Stimulated activated CD8-positive, alpha-beta memory T cell treated with anti-CD3 and anti-CD28 coated beads, Interleukin-4, amount 100 ng/mL, for 24 hours (primary cell): Measurements from ENCODE around the gene ATR.
A peak's percentile ranks its signal among the peaks of the same experiment; 100 is the strongest.
"Not testable (repeated sequence)": the region's sequence is repeated elsewhere in the genome, so short reads cannot be mapped to it uniquely, and the experiment has no call there.

ENCODE experiments used
- DNase-seq: peaks from one replicate; pipeline ENCODE4 v3.0.0-alpha.2; 2020; ENCODE audit warnings: low read depth

Gene ATR

DNA sequence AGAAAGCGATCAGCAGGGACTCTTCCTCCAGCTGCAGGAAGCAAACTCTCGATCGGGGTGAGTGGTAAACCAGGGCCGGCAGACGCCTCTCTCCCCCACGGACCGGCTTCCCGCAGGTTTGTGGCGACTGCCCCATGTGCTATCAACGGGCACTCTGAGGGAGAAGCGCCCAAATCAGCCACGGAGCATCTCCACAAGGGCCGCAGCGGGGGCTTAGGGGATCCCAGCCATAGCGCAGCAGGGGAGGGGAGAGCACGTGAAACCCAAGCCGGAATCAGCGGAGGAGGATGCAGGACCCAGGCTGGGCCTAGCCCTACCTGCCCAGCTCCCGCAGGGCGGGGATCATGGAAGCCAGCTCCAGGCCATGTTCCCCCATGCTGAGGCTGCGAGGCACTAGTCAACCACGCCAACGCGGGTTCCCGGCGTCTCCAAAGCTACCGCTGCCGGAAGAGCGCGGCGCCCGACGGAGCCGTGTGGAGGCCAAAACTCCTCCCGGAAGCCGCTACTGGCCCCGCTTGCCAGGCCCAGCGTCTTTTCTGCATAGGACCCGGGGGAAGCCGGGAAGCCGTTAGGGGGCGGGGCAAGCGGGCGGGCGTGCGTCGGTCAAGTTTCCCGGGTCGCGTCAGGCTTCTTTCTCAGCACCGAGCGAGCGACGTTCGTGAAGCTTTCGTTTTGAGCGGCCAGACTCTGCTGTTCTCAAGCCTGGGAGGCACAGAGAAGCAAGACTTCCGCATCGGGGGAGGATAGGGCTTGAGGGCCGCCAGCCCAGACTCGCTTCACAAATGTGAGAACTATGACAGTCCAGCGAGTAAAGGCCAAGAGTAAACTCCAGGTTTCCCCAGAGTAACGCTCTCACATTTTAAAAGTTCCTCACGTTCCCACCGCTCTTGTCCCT is at the start of gene ATR:
Gene ATR, minus strand, starts transcription at position 405 of the 895 bp plus-strand sequence. Its CDS starts 29 bp downstream, at position 376.
- peak; percentile 95 for DNase-seq

DNA sequence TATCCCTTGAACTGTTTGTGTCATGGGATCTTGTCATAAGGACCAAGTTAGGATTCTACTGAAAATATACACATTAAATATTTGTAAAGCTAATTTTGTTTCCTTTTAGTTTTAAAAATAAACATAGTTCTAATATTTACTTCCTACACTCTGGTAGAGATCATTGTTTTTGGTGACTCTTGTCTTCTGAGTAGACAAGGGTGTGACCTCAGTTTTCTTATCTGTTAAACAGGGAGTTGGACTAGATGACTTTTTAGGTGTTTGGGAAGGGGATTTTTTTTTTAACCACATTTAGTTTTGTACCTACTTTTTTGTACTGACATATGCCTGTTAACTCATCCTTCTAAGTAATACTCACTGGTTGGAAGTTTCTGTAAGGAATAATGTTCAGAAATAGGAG is 48.4 kb upstream of the ATR start:
- DNase-seq, result no peak

DNA sequence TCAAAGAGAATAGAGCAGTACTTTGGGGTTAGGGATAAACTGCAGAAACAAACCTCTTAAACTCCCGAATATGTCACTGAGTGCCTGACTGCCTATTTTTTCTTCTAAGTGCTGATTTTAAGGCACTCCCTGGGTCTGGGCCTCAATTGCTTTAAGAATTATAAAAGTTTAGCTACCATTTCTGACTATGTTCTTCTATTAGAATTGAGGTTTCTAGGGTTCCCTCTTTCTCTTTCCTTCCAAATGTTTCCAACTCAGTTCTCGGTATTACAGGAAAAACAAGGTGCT is 46.6 kb upstream of the ATR start:
- DNase-seq, result no peak

DNA sequence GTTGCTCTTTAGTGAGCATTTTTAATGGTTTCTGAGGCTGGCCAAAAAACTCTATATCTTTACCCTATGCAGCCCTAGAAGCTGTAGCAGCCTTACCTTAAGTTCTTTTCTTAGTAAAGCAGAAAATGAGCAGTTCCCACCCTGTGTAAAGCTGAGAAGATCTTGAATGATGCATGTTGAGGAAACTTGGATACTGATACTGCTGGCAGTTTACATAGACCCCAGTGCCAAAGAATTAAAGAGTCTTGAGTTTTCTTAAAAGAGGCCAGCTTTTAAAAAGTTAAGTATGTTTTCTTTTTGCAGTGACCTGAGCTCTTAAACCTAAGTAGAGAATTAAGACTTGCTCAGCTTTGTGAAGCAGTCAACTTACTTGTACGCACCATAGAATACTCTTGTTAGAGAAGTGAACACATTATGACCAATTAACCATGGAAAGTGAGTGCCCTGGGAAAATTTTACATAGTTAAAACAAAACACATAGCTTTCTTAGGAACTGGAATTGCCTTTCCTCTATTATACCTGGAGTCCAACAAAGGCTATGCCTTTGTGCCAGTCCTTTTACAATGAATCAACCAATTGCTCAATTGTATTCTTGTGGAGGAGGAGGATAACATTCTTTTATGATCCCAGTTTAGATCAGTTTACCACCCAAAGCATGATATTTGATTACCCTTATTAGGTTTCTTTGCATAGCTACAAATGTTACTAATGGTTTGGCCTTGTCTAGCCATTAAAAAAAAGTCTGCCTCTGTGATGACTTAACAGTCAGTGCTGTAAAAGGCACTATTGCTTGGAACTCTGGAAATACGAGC is 46.0 kb upstream of the ATR start:
- no peak for DNase-seq

DNA sequence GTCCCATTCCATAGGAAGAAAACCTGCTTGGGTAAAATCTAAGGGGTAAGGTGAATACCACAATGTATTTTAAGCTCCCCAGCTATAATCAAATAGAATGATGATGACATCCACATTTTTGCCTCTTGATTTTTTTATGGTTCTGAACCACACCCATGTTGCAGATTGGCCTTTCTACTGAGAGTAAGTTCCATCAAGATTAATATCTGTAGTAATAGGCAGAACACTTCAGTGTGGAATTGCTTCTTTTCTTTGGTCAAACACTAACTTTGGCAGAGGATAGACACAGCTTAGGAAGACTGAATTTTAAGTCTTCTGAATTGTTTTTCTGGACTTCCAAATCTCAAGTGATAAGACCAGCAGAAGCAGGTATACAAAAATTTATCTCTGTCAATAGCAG is 44.7 kb upstream of the ATR start:
- DNase-seq, result no peak

DNA sequence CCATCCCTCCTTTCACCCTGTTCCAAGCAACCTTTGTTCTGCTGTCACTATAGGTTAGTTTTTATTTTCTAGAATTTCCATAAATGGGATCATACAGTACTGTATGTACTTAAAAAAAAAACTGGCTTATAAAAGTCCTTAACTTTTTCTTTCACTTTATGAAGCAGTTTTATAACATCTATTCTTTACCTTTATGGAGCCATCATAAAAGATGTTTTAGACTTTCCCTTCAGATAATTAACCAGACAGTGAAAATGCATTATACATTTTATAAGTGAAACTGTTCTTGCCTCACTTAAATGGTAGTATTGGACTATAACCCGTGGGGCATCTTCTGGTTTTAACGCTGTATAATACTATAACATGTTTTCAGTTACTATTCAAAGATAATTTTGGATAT is 43.9 kb upstream of the ATR start:
- DNase-seq, result no peak

DNA sequence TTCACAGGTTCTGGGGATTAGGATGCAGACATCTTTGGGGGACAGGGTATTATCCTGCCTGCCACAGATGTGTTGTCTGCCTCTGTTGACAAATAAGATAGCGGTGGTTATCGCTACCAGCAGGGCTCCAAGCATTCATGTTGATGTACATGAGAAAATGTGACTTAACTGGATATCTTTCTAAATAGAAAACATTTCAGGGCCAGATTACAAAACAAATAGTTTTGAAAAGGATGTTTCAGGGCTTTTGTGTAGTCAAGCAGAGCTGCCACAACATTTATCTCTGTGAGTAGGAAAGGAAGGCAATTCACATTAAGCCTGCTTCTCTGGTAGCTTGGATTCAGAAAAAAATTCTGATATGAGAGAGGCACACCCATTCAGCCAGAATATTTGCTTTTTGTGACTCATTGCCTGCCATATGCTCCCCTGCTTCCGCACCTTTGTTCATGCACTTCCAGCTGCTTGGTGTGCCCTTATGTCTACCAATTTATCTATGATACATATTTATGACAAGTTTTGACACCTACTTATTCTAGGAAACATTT is 40.5 kb upstream of the ATR start:
- no peak for DNase-seq

DNA sequence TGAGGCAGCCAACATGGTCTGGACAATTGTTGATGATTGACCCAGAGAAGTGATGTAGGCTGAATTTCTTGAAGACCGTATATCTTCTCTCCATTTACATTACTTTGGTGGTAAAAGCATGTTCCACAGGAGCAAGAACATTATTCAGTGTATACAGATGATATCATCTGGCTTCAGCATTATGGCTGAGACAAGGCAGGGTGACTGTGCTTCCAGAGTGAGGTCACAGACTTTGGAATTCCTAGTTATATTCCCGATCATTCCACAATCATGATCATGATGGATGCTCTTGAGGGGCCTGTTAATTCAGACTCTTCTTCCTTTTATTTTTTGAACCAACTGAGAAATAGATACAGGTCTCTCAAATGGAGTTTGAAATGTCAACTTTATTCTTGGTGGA is 36.6 kb upstream of the ATR start:
- no peak for DNase-seq

DNA sequence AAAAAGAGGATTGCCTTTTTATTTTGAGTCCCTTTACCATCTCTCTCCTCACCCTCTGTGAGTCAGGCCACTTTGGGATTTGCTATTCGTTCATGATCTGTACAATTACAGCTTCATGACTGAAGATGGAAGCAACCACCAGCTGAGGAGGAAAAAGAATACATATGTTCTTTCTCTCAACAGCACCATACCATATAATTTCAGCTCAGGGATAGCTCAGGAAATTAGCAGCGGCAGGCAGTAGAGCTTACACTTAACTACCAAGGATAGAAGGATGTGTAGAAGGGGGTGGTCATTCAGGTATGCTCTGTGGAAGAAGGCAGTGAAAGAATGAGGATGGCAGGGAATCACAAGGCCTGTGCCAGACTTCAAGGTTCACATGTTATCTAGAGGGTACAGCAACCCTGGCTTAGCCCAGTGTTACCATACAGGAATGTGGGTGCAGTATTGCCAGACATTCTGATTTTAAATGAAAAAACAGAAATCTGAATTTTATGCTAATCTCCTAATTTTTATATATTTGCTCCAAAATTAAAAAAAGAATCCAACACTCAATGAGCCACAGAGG is 35.6 kb upstream of the ATR start:
- DNase-seq, result no peak

DNA sequence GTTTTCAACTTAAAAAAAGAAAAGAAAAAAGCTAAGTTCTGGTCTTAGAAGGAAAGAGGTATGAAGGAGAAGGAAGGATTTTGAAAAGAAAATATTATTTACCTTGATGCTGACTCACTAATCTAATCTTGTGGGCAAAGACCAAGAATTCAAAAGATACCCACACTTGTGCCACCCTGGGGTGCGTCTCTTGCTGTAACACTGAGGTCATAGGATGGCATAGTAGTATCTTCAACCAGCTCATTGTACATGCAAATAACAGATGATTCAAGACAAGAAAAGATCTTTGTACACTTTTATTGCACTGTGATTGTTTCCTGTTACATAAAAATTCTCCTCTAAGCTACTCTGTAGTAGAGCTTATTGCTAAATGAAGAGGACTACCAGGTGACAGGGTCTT is 35.0 kb upstream of the ATR start:
- no peak for DNase-seq

DNA sequence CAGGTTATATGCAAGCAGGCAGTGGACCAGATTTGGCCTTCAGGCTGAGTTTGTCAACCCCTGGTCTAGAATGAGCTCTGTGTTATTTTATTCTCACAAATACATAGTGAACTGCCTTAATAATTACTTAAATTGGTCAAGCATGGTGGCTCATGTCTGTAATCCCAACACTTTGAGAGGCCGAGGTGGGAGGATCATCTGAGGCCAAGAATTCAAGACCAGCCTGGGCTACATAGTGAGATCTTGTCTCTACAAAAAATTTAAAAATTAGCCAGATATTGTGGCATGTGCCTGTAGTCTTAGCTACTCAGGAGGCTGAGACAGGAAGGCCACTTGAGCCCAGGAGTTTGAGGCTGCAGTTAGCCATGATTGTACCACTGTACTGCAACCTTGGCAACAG is 32.7 kb upstream of the ATR start:
- no peak for DNase-seq

DNA sequence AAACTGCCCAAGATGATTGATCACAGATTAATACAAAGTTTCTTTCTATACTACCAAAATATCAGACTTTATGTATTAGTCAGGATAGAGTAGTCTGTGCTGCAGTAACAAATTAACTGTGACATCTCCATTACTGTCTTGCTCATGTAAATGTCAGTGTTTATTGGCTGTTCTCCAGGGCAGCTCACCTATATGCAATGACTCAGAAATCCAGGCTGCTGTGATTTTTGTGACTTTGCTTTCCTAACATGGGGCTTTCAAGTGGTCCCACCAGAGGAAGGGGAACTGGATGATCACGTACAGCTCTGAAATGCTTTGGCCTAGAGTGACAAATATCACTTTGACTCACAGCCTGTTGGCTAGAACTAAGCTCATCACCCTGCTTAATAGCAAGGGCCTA is 30.6 kb upstream of the ATR start:
- no peak for DNase-seq

DNA sequence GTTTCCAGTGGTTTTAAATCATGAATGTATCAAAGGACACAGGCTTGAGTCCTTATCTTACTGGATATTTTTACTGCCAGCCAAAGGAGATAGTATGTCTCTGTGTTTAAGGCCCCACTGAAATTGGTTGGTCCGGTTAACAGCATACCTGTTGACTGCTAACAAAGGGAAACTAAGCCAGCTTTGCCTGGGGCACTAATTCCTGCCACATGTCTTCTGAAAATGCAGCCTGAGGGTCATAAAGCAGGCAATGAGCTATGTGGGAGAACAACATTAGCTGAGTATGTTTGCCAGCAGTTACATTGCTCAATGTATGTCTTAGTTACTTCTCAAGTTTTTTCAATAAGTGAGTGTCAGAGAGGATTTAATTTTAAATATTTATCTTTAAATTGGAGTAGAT is 30.1 kb upstream of the ATR start:
- DNase-seq, result no peak

DNA sequence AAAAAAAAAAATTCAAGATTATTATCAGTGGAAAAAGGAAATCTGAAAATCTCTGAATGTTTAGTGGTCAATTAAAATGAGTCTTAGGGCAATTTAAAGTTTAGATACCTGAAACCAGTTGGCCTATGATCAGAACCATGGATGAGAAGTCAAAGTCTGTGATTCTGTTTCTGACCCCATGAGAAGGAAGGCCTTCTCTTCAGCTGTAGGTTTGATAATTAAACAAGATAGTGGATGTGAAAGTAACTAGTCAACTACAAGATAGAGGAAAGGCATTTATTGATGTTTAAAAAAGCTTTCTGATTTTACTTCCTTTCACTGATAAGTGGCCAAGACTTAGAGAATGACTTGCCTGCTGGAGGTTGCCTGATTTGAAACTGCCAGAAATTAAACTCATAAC is 26.4 kb upstream of the ATR start:
- DNase-seq, result no peak

DNA sequence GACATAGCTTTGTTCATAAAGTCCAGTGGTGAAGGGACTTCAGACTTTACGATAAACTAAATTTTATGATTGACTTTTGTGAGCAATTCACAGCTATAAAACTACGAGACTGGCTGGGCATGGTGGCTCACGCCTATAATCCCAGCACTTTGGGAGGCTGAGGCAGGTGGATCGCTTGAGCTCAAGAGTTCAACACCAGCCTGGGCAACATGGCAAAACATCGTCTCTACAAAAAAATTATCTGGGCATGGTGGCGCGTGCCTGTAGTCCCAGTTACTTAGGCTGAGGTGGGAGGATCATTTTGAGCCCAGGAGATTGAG is 24.8 kb upstream of the ATR start:
- DNase-seq, result not testable (repeated sequence)

DNA sequence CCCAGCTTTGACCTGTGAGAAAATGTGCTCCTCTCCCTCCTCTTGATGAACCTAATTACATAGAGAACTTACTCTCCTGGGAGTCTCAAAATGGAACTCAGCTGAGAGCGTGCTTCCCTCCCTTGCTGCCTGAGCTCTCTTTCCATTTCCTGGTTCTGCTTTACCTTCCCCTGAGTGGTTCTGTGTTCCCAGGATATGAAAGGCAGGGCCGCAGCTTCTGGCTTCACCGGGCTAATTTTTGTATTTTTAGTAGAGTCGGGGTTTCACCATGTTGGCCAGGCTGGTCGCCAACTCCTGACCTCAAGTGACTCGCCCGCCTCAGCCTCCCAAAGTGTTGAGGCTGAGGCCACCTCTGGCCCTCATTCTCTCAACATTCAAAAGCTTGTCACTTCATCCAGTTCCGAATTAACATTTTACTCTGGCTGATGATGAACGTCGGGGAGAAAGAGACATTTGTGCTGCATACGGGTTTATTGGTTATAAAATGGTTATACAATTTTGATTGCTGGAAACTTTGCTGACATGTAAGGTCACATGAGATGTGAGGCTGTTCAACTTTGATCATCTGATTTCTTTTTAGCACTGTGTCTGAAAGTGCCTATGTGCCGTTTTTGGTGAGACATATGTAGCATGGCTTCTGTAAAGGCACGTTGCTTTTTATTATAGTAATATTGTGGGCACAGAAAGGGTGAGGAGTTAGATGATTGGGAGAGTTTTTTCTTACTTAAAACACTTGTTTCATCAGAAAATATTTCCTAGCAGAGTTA is 24.3 kb upstream of the ATR start:
- DNase-seq, result no peak

DNA sequence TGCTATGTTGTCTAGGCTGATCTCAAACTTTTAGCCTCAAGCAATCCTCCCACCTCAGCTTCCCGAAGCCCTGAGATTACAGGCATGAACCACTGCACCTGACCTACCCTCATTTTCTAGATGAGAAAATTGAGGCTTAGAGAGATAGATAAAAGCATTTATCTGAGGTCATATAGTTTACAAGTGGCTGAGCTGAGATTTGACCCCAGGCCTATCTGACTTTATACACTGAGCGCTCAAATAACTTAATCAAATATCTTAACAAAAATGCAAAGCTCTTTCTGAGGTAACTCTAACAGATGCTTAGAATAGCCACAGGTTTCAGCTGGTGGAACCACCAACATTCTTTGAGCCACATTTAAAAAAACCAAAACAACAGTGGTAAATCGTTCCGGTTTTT is 23.2 kb upstream of the ATR start:
- no peak for DNase-seq

DNA sequence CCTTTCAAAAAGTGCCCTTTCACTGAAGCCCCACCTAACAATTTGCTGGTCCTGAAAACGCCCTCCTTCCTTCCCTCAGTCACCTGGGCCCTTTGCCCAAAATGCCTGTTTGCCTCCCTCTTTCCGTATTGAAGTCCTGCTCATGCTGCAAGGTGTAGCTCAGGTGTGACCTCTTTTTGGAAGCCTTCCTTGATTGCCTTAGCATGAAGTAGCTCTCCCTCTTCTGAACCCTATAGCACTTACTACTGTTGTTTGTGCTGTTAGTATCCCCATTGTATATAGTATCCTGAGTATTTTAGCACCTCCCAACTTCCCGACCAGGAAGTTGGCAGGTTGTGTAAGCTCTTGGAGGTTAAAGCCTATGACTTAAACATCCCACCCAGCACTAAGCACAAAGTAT is 19.4 kb upstream of the ATR start:
- no peak for DNase-seq

DNA sequence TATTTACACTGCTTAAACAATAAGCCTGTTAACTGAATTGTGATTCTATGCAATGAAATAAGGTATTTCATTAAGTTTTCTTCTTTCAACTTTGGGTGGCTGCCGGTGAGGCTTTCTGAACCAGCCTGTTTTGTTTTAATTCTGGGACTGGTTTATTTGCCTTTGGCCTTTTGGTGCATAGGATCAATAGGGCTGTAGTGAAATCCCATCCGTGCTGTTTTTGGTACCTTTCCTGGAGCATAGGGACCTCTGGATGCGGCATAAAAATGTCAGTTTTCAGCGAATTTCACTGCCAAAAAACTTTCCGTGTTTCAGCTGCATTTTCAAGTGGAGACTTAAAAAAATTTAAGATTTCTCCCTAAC is 18.2 kb upstream of the ATR start:
- DNase-seq, result no peak

DNA sequence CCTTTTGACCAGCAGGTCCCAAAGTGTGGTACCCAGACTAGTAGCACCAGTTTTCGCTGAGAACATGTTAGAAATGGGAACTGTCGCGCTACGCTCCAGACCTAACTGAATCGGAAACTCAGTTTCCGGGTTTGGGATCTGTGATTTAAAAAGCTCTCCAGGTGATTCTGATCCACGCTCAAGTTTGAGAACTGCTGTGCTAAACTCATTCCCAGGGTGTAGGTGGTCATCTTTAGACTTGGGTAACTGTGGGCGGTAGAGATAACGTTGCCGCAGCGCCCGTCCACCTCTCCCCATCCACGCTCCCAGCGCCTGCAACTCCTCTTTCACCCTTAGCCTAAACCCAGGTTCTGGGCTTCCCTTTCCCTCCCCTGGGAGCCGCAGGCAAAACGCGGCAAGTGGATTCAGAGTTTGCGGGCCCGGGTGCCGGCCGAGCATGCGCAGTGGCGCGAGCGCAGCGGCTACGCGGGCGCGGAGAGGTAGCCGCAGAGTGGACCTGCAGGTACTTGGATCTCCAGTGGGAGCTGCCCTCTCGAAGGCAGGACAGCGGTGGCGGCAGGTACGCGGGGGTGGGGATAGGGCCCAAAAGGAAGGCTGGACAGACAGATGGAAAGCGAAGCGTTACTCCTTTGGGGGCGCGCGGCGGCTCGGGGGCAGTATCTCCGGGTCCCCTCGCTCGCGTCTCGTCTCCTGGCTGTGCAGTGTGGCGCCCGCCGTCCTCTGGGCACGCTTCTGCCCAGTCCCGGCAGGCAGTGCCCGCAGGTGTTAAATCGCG is 17.6 kb upstream of the ATR start, which contains the start of gene PLS1:
Gene PLS1, plus strand, starts transcription at position 443 of the 775 bp plus-strand sequence. CDS start 67,845 bp downstream, outside the sequence.
- peak; percentile 77 for DNase-seq

DNA sequence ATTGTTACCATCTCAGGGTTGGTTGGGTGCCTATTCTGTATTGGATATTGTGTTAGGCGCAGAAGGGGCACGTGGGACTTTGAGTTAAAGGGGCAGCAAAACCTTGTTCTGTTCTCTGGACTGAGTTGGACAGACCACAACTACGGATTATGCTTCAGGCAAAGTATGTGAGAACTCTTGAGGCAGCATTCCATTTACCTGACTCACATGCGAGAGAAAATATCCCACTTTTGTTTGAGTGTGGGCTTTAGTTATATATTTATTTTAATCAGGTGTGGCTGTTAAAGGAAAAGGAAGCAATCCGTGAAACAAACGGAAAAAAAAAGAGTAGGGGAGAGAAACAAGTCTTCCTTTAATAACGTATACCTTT is 17.0 kb upstream of the ATR start:
- DNase-seq, result no peak

DNA sequence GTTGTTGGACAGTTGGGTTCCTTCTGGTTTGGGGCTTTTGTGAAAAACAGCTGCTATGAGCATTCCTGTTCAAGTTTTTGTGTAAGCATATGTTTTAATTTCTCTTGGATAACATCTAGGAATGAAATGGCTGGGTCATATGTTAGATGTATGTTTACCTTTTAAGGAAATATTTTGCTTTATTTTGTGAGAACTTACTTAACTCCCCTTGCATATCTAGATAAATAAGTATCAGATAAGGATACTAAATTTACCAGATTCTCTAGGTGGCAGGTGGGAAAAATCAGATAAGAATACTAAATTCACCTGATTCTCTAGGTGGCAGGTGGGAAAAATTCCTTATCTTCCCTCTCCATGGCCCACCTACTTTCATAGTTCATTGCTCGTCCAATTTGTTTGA is 16.6 kb upstream of the ATR start:
- DNase-seq, result no peak
